Stimulated activated CD4-positive, alpha-beta T cell treated with anti-CD3 and anti-CD28 coated beads, Interleukin-4, amount 100 ng/mL, for 24 hours (primary cell): ENCODE data around the gene GON4L.
A peak's percentile ranks its signal among the peaks of the same experiment; 100 is the strongest.
"Not testable (repeated sequence)": the region's sequence is repeated elsewhere in the genome, so short reads cannot be mapped to it uniquely, and the experiment has no call there.

Experiments
- DNase-seq: peaks from one replicate; pipeline ENCODE4 v3.0.0-alpha.2; 2020

Gene GON4L

DNA sequence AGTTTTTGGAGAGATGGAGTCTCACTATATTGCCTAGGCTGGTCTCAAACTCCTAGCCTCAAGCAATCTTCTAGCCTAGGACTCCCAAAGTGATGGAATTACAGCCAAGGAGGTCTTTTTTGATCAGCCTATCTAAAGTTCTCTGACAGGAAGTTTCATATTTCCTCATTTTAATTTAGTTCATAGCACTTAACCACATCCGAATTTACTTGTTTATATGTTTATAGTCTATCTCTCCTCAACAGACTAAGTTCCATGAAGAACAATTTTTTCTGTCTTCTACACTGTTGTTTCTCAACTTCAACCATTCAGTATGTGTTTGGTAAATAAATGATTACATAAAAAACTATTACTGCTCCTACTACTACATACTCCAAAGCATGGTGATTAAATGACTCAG, 47.9 kb downstream of the GON4L start:
- DNase-seq: no peak

- DNase-seq: no peak
Measured at GRCh38 chr1:155801149-155801548, 55.9 kb downstream of the GON4L start.

DNA sequence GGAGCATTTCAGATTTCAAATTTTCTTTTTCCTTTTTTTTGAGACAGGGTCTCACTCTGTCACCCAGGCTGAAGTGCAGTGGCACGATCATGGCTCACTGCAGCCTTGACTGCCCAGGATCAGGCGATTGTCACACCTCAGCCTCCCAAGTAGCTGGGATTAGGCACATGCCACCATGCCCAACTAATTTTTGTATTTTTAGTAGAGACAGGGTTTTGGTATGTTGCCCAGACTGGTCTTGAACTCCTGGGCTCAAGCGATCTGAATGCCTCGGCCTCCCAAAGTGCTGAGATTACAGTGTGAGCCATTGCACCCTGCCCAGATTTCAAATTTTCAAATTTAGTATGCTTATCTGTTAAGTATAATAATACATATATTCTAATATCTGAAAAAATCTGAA, 61.4 kb downstream of the GON4L start:
- not testable (repeated sequence) for DNase-seq

DNA sequence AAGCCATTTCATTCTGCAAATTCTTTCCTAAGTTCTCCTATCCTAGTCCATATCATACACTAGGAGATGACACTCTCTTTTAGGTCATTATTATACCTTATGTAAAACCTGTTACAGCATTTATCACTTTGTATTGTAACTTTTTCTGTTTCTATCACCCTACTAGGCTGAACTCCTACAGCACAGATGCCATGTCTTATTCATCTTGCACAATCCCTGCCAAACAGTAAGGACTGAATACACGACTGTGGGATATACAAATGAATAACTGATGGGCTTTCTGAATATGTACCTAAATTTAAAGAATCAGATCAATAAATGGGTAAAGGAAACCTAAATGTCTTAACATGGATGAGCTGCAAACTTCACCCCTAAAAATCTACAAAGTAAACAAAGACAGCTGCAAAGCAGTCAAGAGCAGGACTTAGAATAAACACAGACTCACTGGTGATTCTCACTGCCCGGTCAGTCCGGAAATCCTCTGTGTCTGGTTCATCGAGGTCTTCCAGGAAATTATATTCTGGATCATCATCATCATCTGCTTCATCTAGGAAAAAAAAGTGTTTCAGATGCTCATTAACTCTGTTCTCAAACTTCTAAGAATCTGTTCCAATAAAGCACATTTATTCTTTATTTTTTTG, 62.3 kb downstream of the GON4L start:
- DNase-seq: no peak

DNA sequence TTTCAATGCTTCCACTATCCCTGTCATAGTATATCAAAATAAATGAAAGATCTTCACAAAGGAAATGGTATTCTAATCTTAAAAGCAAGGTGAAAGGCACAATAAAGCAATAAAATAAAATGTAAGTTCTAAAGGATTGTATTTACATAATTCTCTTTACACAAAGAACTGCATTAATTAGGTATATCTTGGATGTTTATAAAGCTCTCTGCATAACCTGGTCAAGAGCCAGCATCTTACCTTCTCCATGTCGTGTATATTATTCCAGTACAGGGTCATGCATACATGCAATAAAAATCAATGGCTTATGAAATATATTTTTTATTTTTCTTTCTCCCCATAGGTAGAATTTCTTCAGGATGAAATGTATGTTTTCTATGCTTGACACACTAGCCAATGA, 63.8 kb downstream of the GON4L start:
- no peak for DNase-seq

DNA sequence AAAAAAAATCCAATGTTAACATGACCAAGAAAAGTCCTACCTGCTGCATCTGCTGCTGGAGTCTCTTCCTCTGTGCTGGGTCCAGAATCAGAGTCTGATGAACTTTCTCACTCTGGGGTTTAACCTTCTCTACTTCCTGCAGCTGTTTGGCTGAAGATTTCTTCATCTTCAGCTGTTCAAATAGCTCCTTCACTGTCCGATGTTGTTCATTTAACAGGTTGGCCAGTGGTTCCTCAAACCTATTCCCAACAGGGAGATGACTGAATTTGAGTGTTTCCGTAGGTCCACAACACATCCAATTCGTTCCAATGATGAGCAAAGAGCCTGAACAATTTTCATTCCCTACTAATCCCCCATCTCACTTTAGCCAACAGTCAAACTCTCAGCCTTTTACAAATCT, 79.4 kb downstream of the GON4L start:
- no peak for DNase-seq

- DNase-seq: no peak
Measured at GRCh38 chr1:155776414-155776813, 80.6 kb downstream of the GON4L start.

DNA sequence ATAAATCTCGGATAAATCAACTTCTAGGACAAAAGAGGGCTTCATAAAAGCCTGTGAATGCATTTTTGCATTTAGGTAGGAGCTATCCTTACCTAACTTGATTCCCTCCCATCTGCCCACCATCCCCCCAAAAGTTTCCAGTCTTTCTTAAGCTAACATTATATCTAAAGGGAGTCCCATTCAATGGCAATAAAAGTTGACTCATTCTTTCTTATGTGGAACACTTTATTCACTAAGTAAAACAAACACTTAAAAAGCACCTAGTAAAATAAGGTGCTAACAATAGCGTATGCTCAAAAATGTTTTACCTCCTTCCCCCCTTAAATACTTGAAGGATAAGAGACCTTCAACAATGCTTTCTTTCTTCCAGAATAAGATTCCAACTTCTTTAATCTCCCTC, 83.8 kb downstream of the GON4L start:
- DNase-seq: no peak

DNA sequence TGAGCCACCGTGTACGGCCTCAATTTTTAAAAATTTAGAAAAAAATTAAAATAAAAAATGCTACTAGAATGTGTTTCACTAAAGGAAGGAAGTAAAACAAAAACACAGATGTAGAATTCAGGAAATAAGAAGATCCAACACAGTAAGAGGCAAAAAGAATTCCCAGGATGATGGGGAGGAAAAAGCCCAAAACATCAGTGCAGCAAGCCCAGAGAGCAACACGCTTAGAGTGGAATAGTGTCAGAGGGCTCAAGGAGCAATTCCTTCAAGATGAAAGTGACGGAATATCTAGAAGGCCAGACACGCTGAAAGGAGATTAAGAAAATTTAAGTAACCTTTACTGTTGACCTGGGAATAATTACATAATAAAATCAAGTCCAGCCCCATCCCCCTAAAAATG, 87.8 kb downstream of the GON4L start:
- no peak for DNase-seq

GRCh38 chr1:155767399-155767989, 89.5 kb downstream of the GON4L start:
- DNase-seq: not testable (repeated sequence)

GRCh38 chr1:155763989-155764388, 93.0 kb downstream of the GON4L start:
- DNase-seq: not testable (repeated sequence)

DNA sequence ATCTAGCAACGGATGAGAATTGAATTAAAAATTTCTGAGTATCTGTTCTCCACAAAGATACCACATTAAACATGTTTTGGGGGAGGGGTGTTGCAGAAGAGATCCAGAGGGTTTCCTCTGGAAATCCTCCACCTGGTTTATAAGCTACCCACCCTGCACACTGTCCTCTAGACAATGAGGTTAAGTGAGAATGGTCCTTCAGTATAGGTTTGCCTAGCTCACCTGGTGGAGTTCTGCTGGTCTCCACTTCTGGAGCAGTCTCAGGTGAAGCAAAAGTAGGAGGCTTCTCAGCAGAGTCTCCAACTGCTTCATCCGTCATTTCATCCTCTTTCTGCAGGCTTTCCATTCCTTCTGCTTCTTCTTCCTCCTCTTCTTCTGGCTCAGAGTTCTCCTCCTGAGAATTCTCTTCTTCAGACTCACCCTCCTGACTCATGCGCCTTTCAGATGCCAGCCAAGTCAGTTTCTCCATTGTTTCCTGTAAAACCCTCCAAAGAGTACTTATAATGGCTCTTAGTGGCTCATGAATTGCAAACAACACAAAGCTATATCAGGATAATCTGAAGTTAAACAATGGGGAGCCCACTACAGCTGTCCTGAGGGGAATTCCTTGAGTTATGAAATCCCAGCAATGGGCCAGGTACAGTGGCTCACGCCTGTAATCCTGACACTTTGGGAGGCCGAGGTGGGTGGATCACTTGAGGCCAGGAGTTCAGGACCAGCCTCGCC, 93.8 kb downstream of the GON4L start:
- DNase-seq: not testable (repeated sequence)

DNA sequence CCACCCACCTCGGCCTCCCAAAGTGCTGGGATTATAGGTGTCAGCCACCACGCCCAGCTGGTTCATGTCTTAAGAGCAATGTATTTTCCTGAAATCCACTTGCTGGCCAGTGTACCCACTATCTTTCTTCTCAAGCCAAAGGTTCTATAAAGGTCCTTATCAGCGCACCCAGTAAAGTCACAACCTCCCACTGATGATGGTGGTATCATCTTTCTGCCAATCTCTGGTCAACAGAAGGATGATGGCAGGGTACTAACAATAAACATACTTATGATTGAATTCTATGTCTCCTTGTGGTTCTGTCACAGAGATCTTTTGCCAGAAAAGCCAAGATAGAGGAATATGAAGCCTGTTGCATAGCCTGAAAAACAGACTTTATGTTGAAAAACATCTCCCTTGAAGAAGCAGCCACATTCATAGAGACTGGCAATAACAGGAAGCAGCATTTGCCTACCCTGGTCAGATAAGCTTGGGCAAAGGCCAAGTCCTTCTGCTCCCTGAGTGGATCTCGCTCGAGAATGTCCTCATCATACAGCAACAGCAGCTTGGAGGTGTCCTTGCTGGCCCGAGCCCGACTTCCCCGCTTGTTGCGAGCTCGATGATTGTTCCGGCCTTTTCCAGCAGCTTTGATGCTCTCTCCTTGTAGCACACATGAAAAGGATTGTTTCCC, 95.1 kb downstream of the GON4L start:
- DNase-seq: no peak

GRCh38 chr1:155760751-155761475, 96.1 kb downstream of the GON4L start:
- DNase-seq: no peak

- no peak for DNase-seq
Measured at GRCh38 chr1:155759966-155760630, 96.9 kb downstream of the GON4L start.

GRCh38 chr1:155759017-155759416, 98.0 kb downstream of the GON4L start:
- not testable (repeated sequence) for DNase-seq

DNA sequence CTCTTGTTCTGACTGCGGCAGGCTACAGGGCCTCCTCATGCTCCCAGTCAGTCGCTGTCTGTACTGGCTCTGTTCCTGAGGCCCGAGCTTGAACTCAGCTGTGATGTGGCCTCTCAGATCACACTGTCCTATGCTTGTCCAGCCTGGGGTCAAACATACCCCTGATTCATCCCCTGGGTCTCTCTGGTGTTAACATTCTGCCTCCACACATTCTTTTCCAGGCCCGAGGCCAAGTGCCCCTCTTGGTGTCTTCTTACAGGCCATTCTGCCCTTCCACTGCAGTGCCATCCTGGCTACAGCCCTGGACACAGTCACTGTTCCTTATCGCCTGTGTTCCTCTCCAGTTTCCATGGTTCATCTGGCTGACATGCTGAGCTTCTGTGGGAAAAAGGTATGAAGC, 108.9 kb downstream of the GON4L start:
- DNase-seq: not testable (repeated sequence)

DNA sequence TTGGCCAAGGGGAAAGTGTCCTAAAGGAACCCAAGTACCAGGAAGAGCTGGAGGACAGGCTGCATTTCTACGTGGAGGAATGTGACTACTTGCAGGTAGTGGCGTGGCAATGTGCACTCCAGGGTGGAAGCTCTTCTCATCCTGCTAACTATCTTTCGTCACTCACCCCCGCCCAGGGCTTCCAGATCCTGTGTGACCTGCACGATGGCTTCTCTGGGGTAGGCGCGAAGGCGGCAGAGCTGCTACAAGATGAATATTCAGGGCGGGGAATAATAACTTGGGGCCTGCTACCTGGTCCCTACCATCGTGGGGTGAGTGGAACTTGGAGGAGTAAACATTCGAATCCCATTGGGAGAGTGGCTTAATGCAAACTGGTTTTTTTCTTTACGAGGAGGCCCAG, 109.4 kb downstream of the GON4L start:
- not testable (repeated sequence) for DNase-seq

GRCh38 chr1:155745284-155746228, 111.5 kb downstream of the GON4L start:
- DNase-seq: peak; percentile 99

DNA sequence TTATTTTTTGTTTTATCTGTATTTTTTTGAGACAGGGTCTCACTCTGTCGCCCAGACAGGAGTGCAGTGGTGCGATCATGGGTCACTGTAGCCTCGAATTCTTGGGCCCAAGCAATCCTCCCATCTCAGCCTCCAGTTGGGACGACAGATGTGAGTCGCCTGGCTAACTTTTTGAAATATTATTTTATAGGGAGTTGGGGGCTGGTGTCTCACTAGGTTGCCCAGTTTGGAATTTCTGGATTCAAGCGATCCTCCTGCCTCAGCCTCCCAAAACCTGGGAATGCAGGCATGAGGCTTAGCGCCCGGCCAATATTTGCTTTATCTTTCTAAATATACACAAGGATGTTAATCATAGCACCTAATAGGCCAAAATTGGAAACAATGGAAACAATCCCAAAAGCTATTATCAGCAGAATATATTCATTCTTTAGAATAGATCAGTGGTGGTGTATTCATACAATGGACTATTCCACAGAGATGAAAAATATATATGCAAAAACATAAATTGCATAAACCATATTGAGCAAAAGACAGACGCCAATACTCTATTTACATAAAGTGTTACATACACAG, 112.2 kb downstream of the GON4L start:
- DNase-seq: no peak

DNA sequence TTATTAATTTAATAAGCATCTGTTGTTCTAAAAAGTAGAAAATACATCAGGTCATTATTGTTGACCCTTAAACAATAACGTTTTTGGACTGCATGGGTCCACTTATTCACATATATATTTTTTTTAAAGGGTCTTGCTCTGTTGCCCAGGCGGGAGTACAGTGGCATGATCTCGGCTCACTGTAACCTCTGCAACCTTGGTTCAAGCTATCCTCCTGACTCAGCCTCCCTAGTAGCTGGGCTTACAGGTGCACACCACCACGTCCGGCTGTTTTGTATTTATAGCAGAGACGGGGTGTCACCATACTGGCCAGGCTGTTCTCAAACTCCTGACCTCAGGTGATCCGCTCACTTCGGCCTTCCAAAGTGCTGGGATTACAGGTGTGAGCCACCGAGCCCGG, 115.1 kb downstream of the GON4L start:
- no peak for DNase-seq
